ENCODE data around the gene ZDHHC12.

DNA sequence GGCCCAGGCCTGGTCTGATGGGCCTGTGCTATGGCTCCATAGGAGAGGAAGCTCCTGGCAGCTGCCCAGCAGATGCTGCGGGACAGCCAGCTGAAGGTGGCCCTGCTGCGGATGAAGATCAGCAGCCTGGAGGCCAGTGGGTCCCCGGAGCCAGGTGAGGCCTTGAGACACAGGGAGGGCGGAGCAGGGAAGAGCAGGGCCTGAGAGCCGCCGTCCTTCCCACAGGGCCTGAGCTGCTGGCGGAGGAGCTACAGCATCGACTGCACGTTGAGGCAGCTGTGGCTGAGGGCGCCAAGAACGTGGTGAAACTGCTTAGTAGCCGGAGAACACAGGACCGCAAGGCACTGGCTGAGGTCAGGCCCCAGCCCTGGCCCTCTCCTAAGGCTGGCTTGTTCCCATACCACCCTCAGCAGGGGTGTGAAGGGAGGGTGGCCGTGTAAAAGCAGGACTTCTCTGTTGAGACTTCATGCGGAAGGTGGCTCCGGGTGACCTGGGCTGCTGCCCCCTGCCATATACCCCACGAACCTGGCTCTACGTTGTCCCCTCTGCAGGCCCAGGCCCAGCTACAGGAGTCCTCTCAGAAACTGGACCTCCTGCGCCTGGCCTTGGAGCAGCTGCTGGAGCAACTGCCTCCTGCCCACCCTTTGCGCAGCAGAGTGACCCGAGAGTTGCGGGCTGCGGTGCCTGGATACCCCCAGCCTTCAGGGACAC, 17.1 kb downstream of the ZDHHC12 start:
- TF ChIP-seq GATA3 (IDR thresholded peaks at IDR 0.05; ENCODE audit: low read depth, low read length) (no peak), GATA2 (IDR thresholded peaks at IDR 0.05; ENCODE audit: low read depth, low read length) (no peak)

Data from SH-SY5Y (cell line).